Smooth muscle cell (in vitro differentiated cells): Measurements from ENCODE around the gene MMP24. TPM values are rescaled to one million over a fixed set of nuclear protein-coding genes. Genes with fewer than 3 reads are reported as not detected.

ENCODE experiments used
- DNase-seq: peaks from one replicate; lab custom pipeline; 2025; ENCODE audit not compliant: unreplicated experiment; lab: John Stamatoyannopoulos, UW
- H2AFZ ChIP-seq: fragments of 200-600 bp; sonication (generic); 2 replicates; pipeline ENCODE4 v1.6.0; 2016; ENCODE audit warnings: antibody characterized with exemption, low read depth, mild to moderate bottlenecking
- H3F3A ChIP-seq: fragments of 200-600 bp; sonication (generic); 2 replicates; pipeline ENCODE4 v1.6.0; 2017; ENCODE audit warnings: antibody characterized with exemption, low read depth
- H3K27ac ChIP-seq: fragments of 200-600 bp; sonication (generic); 2 replicates; pipeline ENCODE4 v1.5.1; 2016; ENCODE audit warnings: low read depth, mild to moderate bottlenecking
- H3K27me3 ChIP-seq: fragments of 200-600 bp; sonication (generic); 2 replicates; pipeline ENCODE4 v1.6.1; 2016; ENCODE audit warnings: low read depth, mild to moderate bottlenecking
- H3K36me3 ChIP-seq: fragments of 200-600 bp; sonication (generic); 2 replicates; pipeline ENCODE4 v1.5.1; 2016; ENCODE audit warnings: low read depth
- H3K4me1 ChIP-seq: fragments of 200-600 bp; sonication (generic); 2 replicates; pipeline ENCODE4 v1.5.1; 2016; ENCODE audit warnings: low read depth
- H3K4me2 ChIP-seq: fragments of 200-600 bp; sonication (generic); 2 replicates; pipeline ENCODE4 v1.6.0; 2016; ENCODE audit warnings: mild to moderate bottlenecking
- H3K4me3 ChIP-seq: fragments of 200-600 bp; sonication (generic); 2 replicates; pipeline ENCODE4 v1.5.1; 2016; ENCODE audit warnings: mild to moderate bottlenecking
- H3K79me2 ChIP-seq: fragments of 200-600 bp; sonication (generic); 2 replicates; pipeline ENCODE4 v1.6.0; 2016; ENCODE audit warnings: low read depth, mild to moderate bottlenecking
- H3K9ac ChIP-seq: fragments of 200-600 bp; sonication (generic); 2 replicates; pipeline ENCODE4 v1.6.0; 2016; ENCODE audit warnings: low read depth
- H3K9me3 ChIP-seq: fragments of 200-600 bp; sonication (generic); replicated peaks from 2 replicates; pipeline ENCODE4 v1.5.1; 2016; ENCODE audit warnings: low read depth
- H4K20me1 ChIP-seq: fragments of 200-600 bp; sonication (generic); 2 replicates; pipeline ENCODE4 v1.6.0; 2016; ENCODE audit warnings: low read depth
- CTCF ChIP-seq: fragments of 200-600 bp; sonication (generic); IDR thresholded peaks from 2 replicates; pipeline ENCODE4 v1.5.1; 2017; ENCODE audit warnings: borderline replicate concordance, mild to moderate bottlenecking, antibody characterized with exemption; ENCODE audit not compliant: insufficient read depth, poor library complexity, severe bottlenecking
- WGBS: methylation state at CpG from one replicate; pipeline ENCODE4 v1.1.7; 2016; ENCODE audit warnings: low lambda C conversion rate; 5-methylcytosine and 5-hydroxymethylcytosine counted together
- polyA plus RNA-seq: library from polyadenylated mRNA; unstranded; fragments of >200 nt; fragmentation: Nextera tagmentation; extraction: Ambion mirVana; gene quantifications from 2 replicates; pipeline ENCODE4 v1.2.1, GENCODE V29; 2016
- total RNA-seq: library from RNA; depleted of rRNA; stranded (reverse); fragments of >200 nt; gene quantifications from 2 replicates; pipeline ENCODE4 v1.2.3, GENCODE V29; 2014

MMP24 gene
- total RNA-seq (0.09 and 0.45 TPM in 2 replicates), polyA plus RNA-seq (0.03 and 0.97 TPM in 2 replicates)

- H2AFZ ChIP-seq = no peak within 1 kb of the TSS
- no peaks in the 10 kb centered on the region for H3K79me2 ChIP-seq
- H3K9me3 ChIP-seq = no peaks in the 10 kb centered on the region
- H3K4me2 ChIP-seq = peak within 1 kb of the TSS; percentile 77
- no peak for TF ChIP-seq CTCF
- DNase-seq = no peak
- peaks cover 42% of the 10 kb centered on the region for H4K20me1 ChIP-seq
- H3K27me3 ChIP-seq = peaks cover 45% of the 10 kb centered on the region
- H3K36me3 ChIP-seq = no peaks in the 10 kb centered on the region
- no peaks in the 10 kb centered on the region for H3K4me1 ChIP-seq
- no peak within 1 kb of the TSS for H3K4me3 ChIP-seq
- WGBS = 6% methylated on average over 23 of the region's 70 CpGs
- no peaks in the 10 kb centered on the region for H3F3A ChIP-seq
- H3K9ac ChIP-seq = no peak within 1 kb of the TSS
- H3K27ac ChIP-seq = no peak within 1 kb of the TSS
Observed at GRCh38 chr20:35226126-35226883, at the start of gene MMP24. Gene MMP24 (plus strand): TSS chr20:35226690. CDS start chr20:35226739, 49 bp downstream.

GRCh38 chr20:35179292-35180212, 46.9 kb upstream of the MMP24 start:
- WGBS = 97% methylated on average over 11 of the region's 11 CpGs
- no peak overlapping the region for H3K4me2 ChIP-seq
- no peaks in the 10 kb centered on the region for H3K4me1 ChIP-seq

GRCh38 chr20:35180266-35180665, 46.2 kb upstream of the MMP24 start:
- H3K27me3 ChIP-seq = no peaks in the 10 kb centered on the region
- no peak for DNase-seq
- no peaks in the 10 kb centered on the region for H3K36me3 ChIP-seq
- no peaks in the 10 kb centered on the region for H3F3A ChIP-seq
- no peak overlapping the region for H3K27ac ChIP-seq
- no peak overlapping the region for H3K4me2 ChIP-seq
- H3K9me3 ChIP-seq = no peaks in the 10 kb centered on the region
- no peaks in the 10 kb centered on the region for H3K79me2 ChIP-seq
- TF ChIP-seq CTCF = no peak
- WGBS = 90% methylated on average over 5 of the region's 5 CpGs
- no peaks in the 10 kb centered on the region for H3K4me1 ChIP-seq
- H2AFZ ChIP-seq = no peak overlapping the region
- H3K4me3 ChIP-seq = no peak overlapping the region
- H3K9ac ChIP-seq = no peak overlapping the region
- H4K20me1 ChIP-seq = no peaks in the 10 kb centered on the region

More at GRCh38 chr20:35179292-35180212, 46.9 kb upstream of the MMP24 start:
- no peak for DNase-seq
- Histone ChIP-seq H2AFZ (no peak overlapping the region), H3K79me2 (no peaks in the 10 kb centered on the region), H3K4me3 (no peak overlapping the region), H3K27ac (no peak overlapping the region), H3K36me3 (no peaks in the 10 kb centered on the region), H4K20me1 (no peaks in the 10 kb centered on the region), H3F3A (no peaks in the 10 kb centered on the region), H3K9ac (no peak overlapping the region), H3K9me3 (no peaks in the 10 kb centered on the region), H3K27me3 (no peaks in the 10 kb centered on the region)
- TF ChIP-seq CTCF = no peak
